ENCODE data around the gene SYNRG. TPM values are rescaled to one million over a fixed set of nuclear protein-coding genes. Genes with fewer than 3 reads are reported as not detected.
"Not testable (repeated sequence)": the region's sequence is repeated elsewhere in the genome, so short reads cannot be mapped to it uniquely, and the experiment has no call there.

The SYNRG gene
- total and polyA plus RNA-seq, 4 donors: 5.0 to 43.5 (median 20.1) TPM

DNA sequence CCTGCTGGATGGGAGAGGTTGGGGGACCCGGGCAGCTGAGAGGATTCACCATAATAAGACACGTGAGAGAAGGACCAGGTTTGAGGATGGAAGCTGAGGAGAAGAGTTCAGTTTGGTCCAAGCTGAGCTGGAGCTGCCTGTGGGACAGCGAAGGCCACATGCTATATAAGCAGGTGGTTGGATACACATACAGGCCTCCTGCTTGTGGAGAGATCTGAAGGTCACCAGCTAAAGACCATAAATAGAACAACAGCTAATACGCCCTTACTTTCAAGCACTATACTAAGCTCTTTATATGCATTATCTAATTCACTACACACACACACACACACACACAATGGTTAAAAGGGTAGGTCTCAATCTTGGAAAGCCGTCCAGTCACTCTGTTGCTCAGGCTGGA, 87.4 kb downstream of the SYNRG start:
- Histone ChIP-seq H3K4me3 (ENCODE audit: low read length in 2 of 2) (no peak overlapping the region), H3K4me1 (ENCODE audit: control insufficient read depth in 1 of 2, insufficient read depth in 2 of 2, low read length in 2 of 2) (no peaks in the 10 kb centered on the region), H3K27me3 (ENCODE audit: control insufficient read depth in 1 of 2, insufficient read depth in 2 of 2, low read length in 1 of 2) (no peaks in the 10 kb centered on the region), H3K9me3 (ENCODE audit: control insufficient read depth, low read length) (no peaks in the 10 kb centered on the region), H3K36me3 (ENCODE audit: control insufficient read depth in 1 of 2, insufficient read depth in 2 of 2, low read length in 1 of 2) (peaks cover 3 to 14% of the 10 kb centered on the region in 2 donors), H3K27ac (ENCODE audit: low read depth in 1 of 2, low read length in 2 of 2) (no peak overlapping the region)
- intact Hi-C loops (cut with DNase I): no loop called here
- 93 to 94% methylated on average over 5 of the region's 5 CpGs for WGBS, 2 donors
- no peak for DNase-seq
- no peak for ATAC-seq (ENCODE audit: low FRiP score)

DNA sequence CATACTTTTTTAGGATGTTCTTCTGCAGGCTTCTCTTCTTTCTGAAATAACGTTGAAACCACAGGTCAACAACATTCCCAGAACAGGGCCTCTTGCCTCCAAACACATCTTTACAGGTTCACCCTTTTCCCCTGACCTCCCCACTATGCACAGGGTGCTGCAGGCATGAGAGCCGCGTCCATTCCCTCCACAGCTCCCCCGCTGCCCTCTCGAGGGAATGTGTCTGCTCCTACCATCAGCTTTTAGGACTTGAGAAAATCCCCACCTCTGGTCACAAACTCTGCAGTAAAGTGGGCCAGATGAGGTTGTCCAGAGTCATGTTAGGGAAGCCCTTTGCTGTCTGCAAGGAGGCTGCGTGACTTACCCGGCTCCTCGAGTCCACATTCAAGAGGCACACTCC, 89.0 kb downstream of the SYNRG start:
- DNase-seq: no peak
- 69 to 76% methylated on average over 8 of the region's 8 CpGs for WGBS, 2 donors
- no peak overlapping the region for H3K27ac ChIP-seq (ENCODE audit: low read depth in 1 of 2, low read length in 2 of 2)
- intact Hi-C loops (cut with DNase I): no loop called here
- no peak overlapping the region for H3K4me3 ChIP-seq (ENCODE audit: low read length in 2 of 2)
- H3K9me3 ChIP-seq (ENCODE audit: control insufficient read depth, low read length): no peaks in the 10 kb centered on the region
- H3K27me3 ChIP-seq (ENCODE audit: control insufficient read depth in 1 of 2, insufficient read depth in 2 of 2, low read length in 1 of 2): no peaks in the 10 kb centered on the region
- ATAC-seq (ENCODE audit: low FRiP score): no peak
- H3K4me1 ChIP-seq (ENCODE audit: control insufficient read depth in 1 of 2, insufficient read depth in 2 of 2, low read length in 2 of 2): no peaks in the 10 kb centered on the region
- H3K36me3 ChIP-seq (ENCODE audit: control insufficient read depth in 1 of 2, insufficient read depth in 2 of 2, low read length in 1 of 2): peaks cover 3 to 11% of the 10 kb centered on the region in 2 donors

DNA sequence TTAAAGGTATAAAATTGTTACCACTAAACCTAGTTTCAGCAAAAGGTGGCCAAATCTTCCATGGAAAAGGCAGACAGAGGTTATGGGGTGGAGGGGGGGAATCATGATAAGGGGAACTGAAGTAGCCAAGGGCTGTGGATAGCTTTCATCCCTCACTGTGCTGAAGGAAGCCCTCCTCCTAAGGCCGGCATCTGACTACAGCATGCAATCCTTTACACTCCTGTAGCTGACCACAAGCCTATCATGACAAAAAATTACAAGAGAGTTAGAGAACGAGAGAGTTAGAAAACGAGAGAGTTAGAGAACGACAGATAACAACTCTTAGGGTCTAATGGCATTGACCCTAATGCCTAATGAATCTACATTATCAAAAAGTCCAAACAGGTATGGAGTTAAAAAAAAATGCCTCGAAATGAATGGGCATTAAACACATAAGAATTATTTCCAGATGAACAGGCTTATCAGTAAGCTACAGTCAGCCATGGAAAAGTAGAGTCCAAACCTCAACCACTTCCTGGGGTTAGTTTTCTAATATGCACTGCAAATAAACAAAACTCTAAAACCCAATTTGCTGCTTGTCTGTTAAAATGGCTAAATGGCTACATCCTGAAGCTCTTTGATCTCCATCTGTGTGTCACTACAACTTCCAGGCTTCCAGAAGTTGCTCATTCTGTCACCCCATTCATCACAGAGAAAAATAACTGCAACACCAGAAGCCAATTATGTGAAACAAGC, 89.8 kb downstream of the SYNRG start:
- Histone ChIP-seq H3K27ac (ENCODE audit: low read depth in 1 of 2, low read length in 2 of 2) (no peak overlapping the region), H3K36me3 (ENCODE audit: control insufficient read depth in 1 of 2, insufficient read depth in 2 of 2, low read length in 1 of 2) (peaks cover 1 to 11% of the 10 kb centered on the region in 2 donors), H3K4me1 (ENCODE audit: control insufficient read depth in 1 of 2, insufficient read depth in 2 of 2, low read length in 2 of 2) (no peaks in the 10 kb centered on the region), H3K9me3 (ENCODE audit: control insufficient read depth, low read length) (no peaks in the 10 kb centered on the region), H3K27me3 (ENCODE audit: control insufficient read depth in 1 of 2, insufficient read depth in 2 of 2, low read length in 1 of 2) (no peaks in the 10 kb centered on the region), H3K4me3 (ENCODE audit: low read length in 2 of 2) (no peak overlapping the region)
- no peak for DNase-seq
- no peak for ATAC-seq (ENCODE audit: low FRiP score)
- WGBS, 2 donors: 83 to 87% methylated on average over 5 of the region's 5 CpGs
- intact Hi-C loops (cut with DNase I): no loop called here

DNA sequence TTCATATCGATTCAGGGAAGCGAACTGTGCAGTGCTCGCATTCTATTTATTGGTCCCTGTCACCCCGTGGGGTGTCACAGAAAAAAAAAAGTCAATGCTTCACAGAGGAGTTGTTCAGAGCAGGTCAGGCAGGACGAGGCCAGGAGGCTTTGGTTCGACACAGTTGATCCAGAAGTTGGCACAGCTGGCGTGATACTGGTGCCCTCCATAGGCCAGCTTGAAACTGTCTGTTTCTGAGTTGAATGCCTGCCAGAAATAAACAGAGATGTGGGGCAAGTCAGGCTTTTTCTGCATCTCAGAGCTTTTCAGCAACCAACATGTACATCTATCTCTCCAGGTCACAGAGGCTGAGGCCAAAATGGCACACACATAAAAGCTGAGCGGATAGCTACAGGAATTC, 90.4 kb downstream of the SYNRG start:
- ATAC-seq (ENCODE audit: low FRiP score) (no peak), DNase-seq (no peak)
- H3K27me3 ChIP-seq (ENCODE audit: control insufficient read depth in 1 of 2, insufficient read depth in 2 of 2, low read length in 1 of 2): no peaks in the 10 kb centered on the region
- H3K4me3 ChIP-seq (ENCODE audit: low read length in 2 of 2): no peak overlapping the region
- no peaks in the 10 kb centered on the region for H3K4me1 ChIP-seq (ENCODE audit: control insufficient read depth in 1 of 2, insufficient read depth in 2 of 2, low read length in 2 of 2)
- intact Hi-C loops (cut with DNase I): no loop called here
- H3K36me3 ChIP-seq (ENCODE audit: control insufficient read depth in 1 of 2, insufficient read depth in 2 of 2, low read length in 1 of 2): peaks cover 0 to 9% of the 10 kb centered on the region in 2 donors
- H3K27ac ChIP-seq (ENCODE audit: low read depth in 1 of 2, low read length in 2 of 2): no peak overlapping the region
- 63 to 64% methylated on average over 8 of the region's 8 CpGs for WGBS, 2 donors
- no peaks in the 10 kb centered on the region for H3K9me3 ChIP-seq (ENCODE audit: control insufficient read depth, low read length)

DNA sequence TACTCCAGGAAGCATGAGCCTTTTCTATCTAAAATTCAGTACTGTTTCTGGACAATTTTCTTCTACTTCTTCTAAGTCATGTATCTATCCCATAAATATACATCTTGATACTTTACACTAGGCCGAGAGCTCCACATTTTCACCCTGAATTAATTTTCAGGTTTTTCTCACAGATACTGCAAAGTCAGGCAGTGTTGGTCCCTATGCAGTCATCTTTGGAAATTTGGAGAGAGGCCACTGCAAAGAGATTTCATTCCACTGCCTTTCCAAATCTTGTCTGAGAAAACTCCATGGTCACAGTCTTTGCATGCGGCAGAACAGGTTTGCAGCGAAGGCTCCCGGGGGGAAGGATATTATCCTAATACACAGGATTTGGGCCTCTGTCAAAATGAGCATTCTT, 91.3 kb downstream of the SYNRG start:
- 90% methylated on average over 4 of the region's 4 CpGs for WGBS, 2 donors
- Histone ChIP-seq H3K36me3 (ENCODE audit: control insufficient read depth in 1 of 2, insufficient read depth in 2 of 2, low read length in 1 of 2) (peaks cover 0 to 6% of the 10 kb centered on the region in 2 donors), H3K9me3 (ENCODE audit: control insufficient read depth, low read length) (no peaks in the 10 kb centered on the region), H3K27me3 (ENCODE audit: control insufficient read depth in 1 of 2, insufficient read depth in 2 of 2, low read length in 1 of 2) (no peaks in the 10 kb centered on the region), H3K27ac (ENCODE audit: low read depth in 1 of 2, low read length in 2 of 2) (no peak overlapping the region), H3K4me3 (ENCODE audit: low read length in 2 of 2) (no peak overlapping the region), H3K4me1 (ENCODE audit: control insufficient read depth in 1 of 2, insufficient read depth in 2 of 2, low read length in 2 of 2) (no peaks in the 10 kb centered on the region)
- intact Hi-C loops (cut with DNase I): no loop called here
- DNase-seq (no peak), ATAC-seq (ENCODE audit: low FRiP score) (no peak)

DNA sequence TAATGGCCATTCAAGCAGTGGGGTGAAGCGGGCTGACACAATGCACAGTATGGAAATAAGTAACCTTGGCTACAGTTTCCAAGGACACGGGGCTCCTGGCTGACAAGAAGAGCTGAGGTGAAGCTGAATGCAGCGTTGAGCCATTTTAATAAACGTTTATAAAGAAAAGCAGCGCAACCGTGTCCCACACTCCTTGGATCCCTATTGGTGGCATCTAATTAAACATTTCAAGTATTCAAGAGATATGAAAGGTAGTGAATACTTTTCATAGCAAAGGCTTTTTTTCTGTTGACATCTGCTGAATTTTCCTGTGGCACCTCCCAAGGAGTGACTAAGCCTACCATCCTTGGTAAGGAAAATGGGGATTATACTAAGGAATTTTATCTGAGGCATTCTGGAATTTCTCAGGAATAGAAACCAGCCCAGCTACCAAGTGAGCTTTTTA, 93.1 kb downstream of the SYNRG start:
- Histone ChIP-seq H3K9me3 (ENCODE audit: control insufficient read depth, low read length) (no peaks in the 10 kb centered on the region), H3K27ac (ENCODE audit: low read depth in 1 of 2, low read length in 2 of 2) (no peak overlapping the region), H3K36me3 (ENCODE audit: control insufficient read depth in 1 of 2, insufficient read depth in 2 of 2, low read length in 1 of 2) (peaks cover 0 to 9% of the 10 kb centered on the region in 2 donors), H3K27me3 (ENCODE audit: control insufficient read depth in 1 of 2, insufficient read depth in 2 of 2, low read length in 1 of 2) (no peaks in the 10 kb centered on the region), H3K4me1 (ENCODE audit: control insufficient read depth in 1 of 2, insufficient read depth in 2 of 2, low read length in 2 of 2) (no peaks in the 10 kb centered on the region), H3K4me3 (ENCODE audit: low read length in 2 of 2) (no peak overlapping the region)
- intact Hi-C loops (cut with DNase I): no loop called here
- WGBS, 2 donors: 60 to 68% methylated on average over 6 of the region's 6 CpGs
- DNase-seq (no peak), ATAC-seq (ENCODE audit: low FRiP score) (no peak)

DNA sequence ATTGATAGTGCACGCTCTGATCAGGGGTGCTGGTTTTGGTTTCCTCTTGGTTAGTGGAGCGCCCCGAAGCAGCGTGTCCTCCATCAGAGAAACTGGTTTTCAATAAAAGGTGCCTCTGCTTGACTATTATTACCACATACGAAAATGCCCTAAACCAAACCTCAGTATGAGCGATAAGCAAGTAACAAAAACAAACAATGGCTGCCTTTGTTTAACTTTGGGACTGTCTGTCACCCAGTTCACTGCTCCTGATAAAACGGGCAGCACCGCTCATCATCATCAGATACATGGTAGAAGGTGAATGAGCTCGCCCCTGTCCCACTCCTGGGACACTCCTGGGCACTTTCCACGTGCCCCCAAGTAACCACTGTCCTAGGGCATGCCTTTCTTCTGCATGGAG, 95.5 kb downstream of the SYNRG start:
- no peak overlapping the region for H3K4me3 ChIP-seq (ENCODE audit: low read length in 2 of 2)
- DNase-seq: no peak
- 89% methylated on average over 10 of the region's 10 CpGs for WGBS, 2 donors
- no peaks in the 10 kb centered on the region for H3K4me1 ChIP-seq (ENCODE audit: control insufficient read depth in 1 of 2, insufficient read depth in 2 of 2, low read length in 2 of 2)
- no peaks in the 10 kb centered on the region for H3K27me3 ChIP-seq (ENCODE audit: control insufficient read depth in 1 of 2, insufficient read depth in 2 of 2, low read length in 1 of 2)
- H3K36me3 ChIP-seq (ENCODE audit: control insufficient read depth in 1 of 2, insufficient read depth in 2 of 2, low read length in 1 of 2): peaks cover 0 to 6% of the 10 kb centered on the region in 2 donors
- H3K9me3 ChIP-seq (ENCODE audit: control insufficient read depth, low read length): no peaks in the 10 kb centered on the region
- no peak for ATAC-seq (ENCODE audit: low FRiP score)
- H3K27ac ChIP-seq (ENCODE audit: low read depth in 1 of 2, low read length in 2 of 2): no peak overlapping the region
- intact Hi-C loops (cut with DNase I): no loop called here

DNA sequence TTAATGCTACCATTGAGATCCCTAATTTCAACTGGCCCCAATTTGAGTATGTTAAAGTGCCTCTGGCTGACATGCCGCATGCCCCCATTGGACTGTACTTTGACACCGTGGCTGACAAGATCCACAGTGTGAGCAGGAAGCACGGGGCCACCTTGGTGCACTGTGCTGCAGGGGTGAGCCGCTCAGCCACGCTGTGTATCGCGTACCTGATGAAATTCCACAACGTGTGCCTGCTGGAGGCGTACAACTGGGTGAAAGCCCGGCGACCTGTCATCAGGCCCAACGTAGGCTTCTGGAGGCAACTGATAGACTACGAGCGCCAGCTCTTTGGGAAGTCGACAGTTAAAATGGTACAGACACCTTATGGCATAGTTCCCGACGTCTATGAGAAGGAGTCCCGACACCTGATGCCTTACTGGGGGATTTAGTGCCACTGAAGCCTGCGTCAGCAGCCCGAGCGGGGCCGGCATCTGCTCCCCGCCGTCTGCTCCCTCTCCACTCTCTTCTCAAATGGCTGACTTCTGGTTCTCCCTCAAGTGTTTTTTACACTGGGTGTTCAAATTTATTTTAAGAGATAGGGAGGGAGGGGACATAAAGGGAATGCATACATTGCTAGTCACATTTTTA, 96.7 kb downstream of the SYNRG start:
- Histone ChIP-seq H3K27me3 (ENCODE audit: control insufficient read depth in 1 of 2, insufficient read depth in 2 of 2, low read length in 1 of 2) (no peaks in the 10 kb centered on the region), H3K4me3 (ENCODE audit: low read length in 2 of 2) (no peak overlapping the region), H3K4me1 (ENCODE audit: control insufficient read depth in 1 of 2, insufficient read depth in 2 of 2, low read length in 2 of 2) (no peaks in the 10 kb centered on the region), H3K36me3 (ENCODE audit: control insufficient read depth in 1 of 2, insufficient read depth in 2 of 2, low read length in 1 of 2) (peaks cover 0 to 3% of the 10 kb centered on the region in 2 donors), H3K27ac (ENCODE audit: low read depth in 1 of 2, low read length in 2 of 2) (no peak overlapping the region), H3K9me3 (ENCODE audit: control insufficient read depth, low read length) (no peaks in the 10 kb centered on the region)
- DNase-seq: no peak
- WGBS, 2 donors: 80% methylated on average over 24 of the region's 24 CpGs
- ATAC-seq (ENCODE audit: low FRiP score): no peak
- intact Hi-C loops (cut with DNase I): no loop called here

DNA sequence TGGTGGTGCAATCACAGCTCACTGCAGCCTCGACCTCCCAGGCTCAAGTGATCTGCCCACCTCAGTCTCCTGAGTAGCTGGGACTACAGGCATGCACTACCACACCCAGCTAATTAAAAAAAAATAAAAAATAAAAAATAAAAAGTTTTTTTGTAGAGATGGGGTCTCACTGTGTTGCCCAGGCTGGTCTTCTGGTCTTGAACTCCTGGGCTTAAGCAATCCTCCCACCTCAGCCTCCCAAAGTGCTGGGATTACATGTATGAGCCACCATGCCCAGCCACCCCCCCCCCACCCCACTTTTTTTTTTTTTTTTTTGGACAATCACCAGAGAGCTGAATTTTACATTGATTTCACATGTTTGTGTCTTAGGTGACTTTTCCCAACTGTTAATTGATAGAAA, 97.6 kb downstream of the SYNRG start:
- H3K4me3 ChIP-seq (ENCODE audit: low read length in 2 of 2); H3K4me1 ChIP-seq (ENCODE audit: control insufficient read depth in 1 of 2, insufficient read depth in 2 of 2, low read length in 2 of 2); H3K36me3 ChIP-seq (ENCODE audit: control insufficient read depth in 1 of 2, insufficient read depth in 2 of 2, low read length in 1 of 2); intact Hi-C loops (cut with DNase I); DNase-seq; H3K27me3 ChIP-seq (ENCODE audit: control insufficient read depth in 1 of 2, insufficient read depth in 2 of 2, low read length in 1 of 2); H3K9me3 ChIP-seq (ENCODE audit: control insufficient read depth, low read length); H3K27ac ChIP-seq (ENCODE audit: low read depth in 1 of 2, low read length in 2 of 2); ATAC-seq (ENCODE audit: low FRiP score): not testable (repeated sequence)
- WGBS, 2 donors: 81 to 96% methylated on average over 1 of the region's 1 CpG

Measured in aorta (tissue), 5 donors.